ENCODE data around the gene PERM1. TPM values are rescaled to one million over a fixed set of nuclear protein-coding genes. Genes with fewer than 3 reads are reported as not detected.

PERM1 gene
- total RNA-seq, 1 experiment from 2014 or later, result 0.39 TPM

DNA sequence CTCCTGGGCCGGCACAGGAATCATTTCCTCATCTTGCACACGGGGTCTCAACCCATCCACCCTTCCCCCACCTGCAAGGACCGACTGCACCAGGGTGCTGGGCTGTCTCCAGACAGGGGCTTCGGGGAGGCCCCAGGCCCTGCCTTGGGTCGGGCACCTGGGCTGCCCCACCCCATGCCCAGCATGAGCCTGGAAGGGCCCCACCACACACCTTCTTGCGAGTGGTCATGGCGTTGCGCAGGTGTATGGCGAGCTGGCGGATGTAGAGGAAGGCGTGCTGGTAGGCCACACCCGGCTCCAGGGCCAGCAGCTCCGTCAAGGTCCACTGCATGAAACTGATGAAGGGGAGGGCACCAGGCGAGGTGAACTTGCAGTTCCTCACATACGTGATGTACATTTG, 29.7 kb downstream of the PERM1 start:
- H3K4me3 ChIP-seq (replicated peaks in 1 of 2; ENCODE audit: low read depth in 1 of 2, low read length in 2 of 2), result no peak overlapping the region
- ATAC-seq (no peak), DNase-seq (ENCODE audit: low read depth, low spot score) (no peak)
- H3K36me3 ChIP-seq (ENCODE audit: control insufficient read depth in 1 of 2, insufficient read depth in 2 of 2, low read length in 2 of 2), result peaks cover 49 to 85% of the 10 kb centered on the region in 2 experiments
- no peaks in the 10 kb centered on the region for H3K9me2 ChIP-seq (ENCODE audit: insufficient read depth)
- H3K4me1 ChIP-seq (ENCODE audit: control insufficient read depth in 1 of 2, insufficient read depth in 2 of 2, low read length in 2 of 2), result peaks cover 0 to under 1% of the 10 kb centered on the region in 2 experiments; a peak in 1 of 4 replicates
- no TSS peak for BruUV-seq (replicated peaks)
- no peak overlapping the region for H3K9ac ChIP-seq (ENCODE audit: low read length)
- ChIA-PET CTCF (no interaction called here), RAD21 (ENCODE audit: low non-redundant PET in 1 of 2, low total read pairs in 2 of 2, uncharacterized antibody in 2 of 2, unreplicated experiment in 2 of 2) (no interaction called here), POLR2A (no interaction called here)
- no peaks in the 10 kb centered on the region for H3K9me3 ChIP-seq (ENCODE audit: control insufficient read depth in 1 of 2, insufficient read depth in 1 of 2, low read depth in 1 of 2, low read length in 2 of 2)
- intact Hi-C loops (cut with micrococcal nuclease), result no loop called here
- no peak overlapping the region for H2AFZ ChIP-seq (ENCODE audit: low read depth, low read length, poor library complexity, severe bottlenecking)
- H3K27ac ChIP-seq (ENCODE audit: low read depth, low read length), result no peak overlapping the region
- H3K4me2 ChIP-seq (ENCODE audit: low read length), result no peak overlapping the region
- TF ChIP-seq TCF7L2 (IDR thresholded peaks at IDR 0.05; ENCODE audit: borderline replicate concordance, extremely low read depth, insufficient read depth, insufficient read length) (no peak), SIN3A (IDR thresholded peaks at IDR 0.05; ENCODE audit: low read depth) (no peak), ELF1 (IDR thresholded peaks at IDR 0.05; ENCODE audit: borderline replicate concordance, low read depth) (no peak), POLR2A (IDR thresholded peaks at IDR 0.05; ENCODE audit: borderline replicate concordance, extremely low read depth, insufficient read depth, insufficient read length) (no peak), EZH2 (IDR thresholded peaks at IDR 0.05) (no peak), JUND (IDR thresholded peaks at IDR 0.05) (no peak), EZH2phosphoT487 (IDR thresholded peaks at IDR 0.05; ENCODE audit: borderline replicate concordance) (no peak), RAD21 (IDR thresholded peaks at IDR 0.05; ENCODE audit: low read depth) (no peak), CEBPB (IDR thresholded peaks at IDR 0.05; ENCODE audit: low read depth) (no peak), SRF (IDR thresholded peaks at IDR 0.05; ENCODE audit: low read depth) (no peak), ZNF274 (IDR thresholded peaks at IDR 0.05; ENCODE audit: low read depth, low read length) (no peak), YY1 (IDR thresholded peaks at IDR 0.05; ENCODE audit: extremely low read depth, insufficient replicate concordance, low read depth, low read length) (no peak), CTCF (IDR thresholded peaks at IDR 0.05 in 2 of 3, conservative IDR thresholded peaks at IDR 0.05 in 1 of 3; ENCODE audit: borderline replicate concordance in 1 of 3, insufficient read depth in 1 of 3, low read depth in 2 of 3, low read length in 2 of 3) (no peak), FOSL1 (IDR thresholded peaks at IDR 0.05; ENCODE audit: low read depth) (no peak), EGR1 (IDR thresholded peaks at IDR 0.05; ENCODE audit: low read depth) (no peak), ZFX (IDR thresholded peaks at IDR 0.05) (no peak)
- TF ChIP-seq, protein P1, sequence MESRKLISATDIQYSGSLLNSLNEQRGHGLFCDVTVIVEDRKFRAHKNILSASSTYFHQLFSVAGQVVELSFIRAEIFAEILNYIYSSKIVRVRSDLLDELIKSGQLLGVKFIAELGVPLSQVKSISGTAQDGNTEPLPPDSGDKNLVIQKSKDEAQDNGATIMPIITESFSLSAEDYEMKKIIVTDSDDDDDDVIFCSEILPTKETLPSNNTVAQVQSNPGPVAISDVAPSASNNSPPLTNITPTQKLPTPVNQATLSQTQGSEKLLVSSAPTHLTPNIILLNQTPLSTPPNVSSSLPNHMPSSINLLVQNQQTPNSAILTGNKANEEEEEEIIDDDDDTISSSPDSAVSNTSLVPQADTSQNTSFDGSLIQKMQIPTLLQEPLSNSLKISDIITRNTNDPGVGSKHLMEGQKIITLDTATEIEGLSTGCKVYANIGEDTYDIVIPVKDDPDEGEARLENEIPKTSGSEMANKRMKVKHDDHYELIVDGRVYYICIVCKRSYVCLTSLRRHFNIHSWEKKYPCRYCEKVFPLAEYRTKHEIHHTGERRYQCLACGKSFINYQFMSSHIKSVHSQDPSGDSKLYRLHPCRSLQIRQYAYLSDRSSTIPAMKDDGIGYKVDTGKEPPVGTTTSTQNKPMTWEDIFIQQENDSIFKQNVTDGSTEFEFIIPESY (IDR thresholded peaks at IDR 0.05; ENCODE audit: extremely low read depth, insufficient replicate concordance, low read length), result no peak
- TF ChIP-seq, protein P2, sequence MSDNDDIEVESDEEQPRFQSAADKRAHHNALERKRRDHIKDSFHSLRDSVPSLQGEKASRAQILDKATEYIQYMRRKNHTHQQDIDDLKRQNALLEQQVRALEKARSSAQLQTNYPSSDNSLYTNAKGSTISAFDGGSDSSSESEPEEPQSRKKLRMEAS (IDR thresholded peaks at IDR 0.05), result no peak
- TF ChIP-seq, protein P3, sequence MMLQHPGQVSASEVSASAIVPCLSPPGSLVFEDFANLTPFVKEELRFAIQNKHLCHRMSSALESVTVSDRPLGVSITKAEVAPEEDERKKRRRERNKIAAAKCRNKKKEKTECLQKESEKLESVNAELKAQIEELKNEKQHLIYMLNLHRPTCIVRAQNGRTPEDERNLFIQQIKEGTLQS (IDR thresholded peaks at IDR 0.05), result no peak
- no peaks in the 10 kb centered on the region; the same call in 1 of the 2 replicates for H4K20me1 ChIP-seq (ENCODE audit: insufficient read depth)
- H3K27me3 ChIP-seq (ENCODE audit: insufficient read depth, low read length), result no peaks in the 10 kb centered on the region
- H3K79me2 ChIP-seq (ENCODE audit: insufficient read depth, low read length), result peaks cover 47% of the 10 kb centered on the region

Data from HCT116 (cell line).